Thyroid gland (tissue), 4 donors: ENCODE measurements around the gene RBP3.

Experiments
- POLR2A ChIP-seq, 2 donors: fragments of 450-650 bp; IDR thresholded peaks; one replicate each; pipeline ENCODE4 v1.6.1; 2017; ENCODE audit warnings: antibody characterized with exemption in 2 of 2, mild to moderate bottlenecking in 2 of 2, moderate library complexity in 1 of 2
- TF ChIP-seq, protein P1 (sequence below), 6 experiments: fragments of 200-600 bp in 3 of 6; fragments of 450-650 bp in 3 of 6; sonication (generic) in 3 of 6; IDR thresholded peaks; one replicate each; pipeline ENCODE4 v1.5.1; 2016 to 2019; ENCODE audit warnings: antibody characterized with exemption in 6 of 6, mild to moderate bottlenecking in 2 of 6, inconsistent platforms in 1 of 6, moderate library complexity in 1 of 6

DNA sequence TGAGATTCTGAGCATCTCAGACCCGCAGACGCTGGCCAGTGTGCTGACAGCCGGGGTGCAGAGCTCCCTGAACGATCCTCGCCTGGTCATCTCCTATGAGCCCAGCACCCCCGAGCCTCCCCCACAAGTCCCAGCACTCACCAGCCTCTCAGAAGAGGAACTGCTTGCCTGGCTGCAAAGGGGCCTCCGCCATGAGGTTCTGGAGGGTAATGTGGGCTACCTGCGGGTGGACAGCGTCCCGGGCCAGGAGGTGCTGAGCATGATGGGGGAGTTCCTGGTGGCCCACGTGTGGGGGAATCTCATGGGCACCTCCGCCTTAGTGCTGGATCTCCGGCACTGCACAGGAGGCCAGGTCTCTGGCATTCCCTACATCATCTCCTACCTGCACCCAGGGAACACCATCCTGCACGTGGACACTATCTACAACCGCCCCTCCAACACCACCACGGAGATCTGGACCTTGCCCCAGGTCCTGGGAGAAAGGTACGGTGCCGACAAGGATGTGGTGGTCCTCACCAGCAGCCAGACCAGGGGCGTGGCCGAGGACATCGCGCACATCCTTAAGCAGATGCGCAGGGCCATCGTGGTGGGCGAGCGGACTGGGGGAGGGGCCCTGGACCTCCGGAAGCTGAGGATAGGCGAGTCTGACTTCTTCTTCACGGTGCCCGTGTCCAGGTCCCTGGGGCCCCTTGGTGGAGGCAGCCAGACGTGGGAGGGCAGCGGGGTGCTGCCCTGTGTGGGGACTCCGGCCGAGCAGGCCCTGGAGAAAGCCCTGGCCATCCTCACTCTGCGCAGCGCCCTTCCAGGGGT, 703 bp downstream of the RBP3 start:
- TF ChIP-seq, protein P1, sequence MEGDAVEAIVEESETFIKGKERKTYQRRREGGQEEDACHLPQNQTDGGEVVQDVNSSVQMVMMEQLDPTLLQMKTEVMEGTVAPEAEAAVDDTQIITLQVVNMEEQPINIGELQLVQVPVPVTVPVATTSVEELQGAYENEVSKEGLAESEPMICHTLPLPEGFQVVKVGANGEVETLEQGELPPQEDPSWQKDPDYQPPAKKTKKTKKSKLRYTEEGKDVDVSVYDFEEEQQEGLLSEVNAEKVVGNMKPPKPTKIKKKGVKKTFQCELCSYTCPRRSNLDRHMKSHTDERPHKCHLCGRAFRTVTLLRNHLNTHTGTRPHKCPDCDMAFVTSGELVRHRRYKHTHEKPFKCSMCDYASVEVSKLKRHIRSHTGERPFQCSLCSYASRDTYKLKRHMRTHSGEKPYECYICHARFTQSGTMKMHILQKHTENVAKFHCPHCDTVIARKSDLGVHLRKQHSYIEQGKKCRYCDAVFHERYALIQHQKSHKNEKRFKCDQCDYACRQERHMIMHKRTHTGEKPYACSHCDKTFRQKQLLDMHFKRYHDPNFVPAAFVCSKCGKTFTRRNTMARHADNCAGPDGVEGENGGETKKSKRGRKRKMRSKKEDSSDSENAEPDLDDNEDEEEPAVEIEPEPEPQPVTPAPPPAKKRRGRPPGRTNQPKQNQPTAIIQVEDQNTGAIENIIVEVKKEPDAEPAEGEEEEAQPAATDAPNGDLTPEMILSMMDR (IDR thresholded peaks at IDR 0.05), result no peak
- no peak for TF ChIP-seq POLR2A (IDR thresholded peaks at IDR 0.05)
